ENCODE results near the gene DLGAP4.

DNA sequence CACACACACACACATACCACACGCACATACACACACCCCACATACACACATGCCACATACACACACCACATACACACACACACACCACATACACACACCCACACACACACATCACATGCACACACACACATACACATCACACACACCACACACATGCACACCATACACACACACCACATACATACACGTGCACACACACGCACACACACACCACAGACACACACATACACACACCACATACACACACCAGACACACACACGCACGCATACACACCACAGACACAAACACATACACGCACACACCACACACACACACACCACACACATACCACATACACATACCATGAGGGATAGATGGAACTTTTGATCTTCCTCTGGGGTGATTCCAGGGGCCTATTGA is 90.2 kb downstream of the DLGAP4 start:
- no peak for TF ChIP-seq RARB (CRISPR knock-in tag; IDR thresholded peaks at IDR 0.05)
- TF ChIP-seq, protein P1, sequence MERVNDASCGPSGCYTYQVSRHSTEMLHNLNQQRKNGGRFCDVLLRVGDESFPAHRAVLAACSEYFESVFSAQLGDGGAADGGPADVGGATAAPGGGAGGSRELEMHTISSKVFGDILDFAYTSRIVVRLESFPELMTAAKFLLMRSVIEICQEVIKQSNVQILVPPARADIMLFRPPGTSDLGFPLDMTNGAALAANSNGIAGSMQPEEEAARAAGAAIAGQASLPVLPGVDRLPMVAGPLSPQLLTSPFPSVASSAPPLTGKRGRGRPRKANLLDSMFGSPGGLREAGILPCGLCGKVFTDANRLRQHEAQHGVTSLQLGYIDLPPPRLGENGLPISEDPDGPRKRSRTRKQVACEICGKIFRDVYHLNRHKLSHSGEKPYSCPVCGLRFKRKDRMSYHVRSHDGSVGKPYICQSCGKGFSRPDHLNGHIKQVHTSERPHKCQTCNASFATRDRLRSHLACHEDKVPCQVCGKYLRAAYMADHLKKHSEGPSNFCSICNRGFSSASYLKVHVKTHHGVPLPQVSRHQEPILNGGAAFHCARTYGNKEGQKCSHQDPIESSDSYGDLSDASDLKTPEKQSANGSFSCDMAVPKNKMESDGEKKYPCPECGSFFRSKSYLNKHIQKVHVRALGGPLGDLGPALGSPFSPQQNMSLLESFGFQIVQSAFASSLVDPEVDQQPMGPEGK (CRISPR knock-in tag; IDR thresholded peaks at IDR 0.05; ENCODE audit: borderline replicate concordance), result no peak
- TF ChIP-seq, protein P2, sequence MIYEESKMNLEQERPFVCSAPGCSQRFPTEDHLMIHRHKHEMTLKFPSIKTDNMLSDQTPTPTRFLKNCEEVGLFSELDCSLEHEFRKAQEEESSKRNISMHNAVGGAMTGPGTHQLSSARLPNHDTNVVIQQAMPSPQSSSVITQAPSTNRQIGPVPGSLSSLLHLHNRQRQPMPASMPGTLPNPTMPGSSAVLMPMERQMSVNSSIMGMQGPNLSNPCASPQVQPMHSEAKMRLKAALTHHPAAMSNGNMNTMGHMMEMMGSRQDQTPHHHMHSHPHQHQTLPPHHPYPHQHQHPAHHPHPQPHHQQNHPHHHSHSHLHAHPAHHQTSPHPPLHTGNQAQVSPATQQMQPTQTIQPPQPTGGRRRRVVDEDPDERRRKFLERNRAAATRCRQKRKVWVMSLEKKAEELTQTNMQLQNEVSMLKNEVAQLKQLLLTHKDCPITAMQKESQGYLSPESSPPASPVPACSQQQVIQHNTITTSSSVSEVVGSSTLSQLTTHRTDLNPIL (CRISPR knock-in tag; IDR thresholded peaks at IDR 0.05; ENCODE audit: low read depth), result no peak
- TF ChIP-seq BACH2 (CRISPR knock-in tag; IDR thresholded peaks at IDR 0.05; ENCODE audit: borderline replicate concordance), result no peak
- TF ChIP-seq ZFP3 (CRISPR knock-in tag; IDR thresholded peaks at IDR 0.05), result no peak
- no peak for TF ChIP-seq PPARA (CRISPR knock-in tag; IDR thresholded peaks at IDR 0.05; ENCODE audit: borderline replicate concordance)

Data from SK-N-SH treated with all-trans-retinoic acid at 6 μM for 48 hours (cell line).